Stimulated activated CD8-positive, alpha-beta memory T cell treated with anti-CD3 and anti-CD28 coated beads, Interleukin-15, amount 100 ng/mL, for 1 hour (primary cell): ENCODE results near the gene LRRC71.
A peak's percentile ranks its signal among the peaks of the same experiment; 100 is the strongest.

Experiments
- DNase-seq: peaks from one replicate; pipeline ENCODE4 v3.0.0-alpha.2; 2020; ENCODE audit warnings: low read depth

Gene LRRC71

GRCh38 chr1:156927215-156928042, 7.0 kb downstream of the LRRC71 start:
- DNase-seq: peak; percentile 24

GRCh38 chr1:156928043-156928602, 7.7 kb downstream of the LRRC71 start:
- DNase-seq: no peak

GRCh38 chr1:156929596-156930238, 9.3 kb downstream of the LRRC71 start:
- DNase-seq: no peak

- DNase-seq: no peak
Observed at GRCh38 chr1:156930483-156930882, 10.1 kb downstream of the LRRC71 start.

GRCh38 chr1:156931211-156931952, 10.9 kb downstream of the LRRC71 start:
- no peak for DNase-seq

GRCh38 chr1:156931974-156932710, 11.7 kb downstream of the LRRC71 start:
- no peak for DNase-seq

GRCh38 chr1:156933136-156933535, 12.7 kb downstream of the LRRC71 start:
- no peak for DNase-seq

GRCh38 chr1:156935505-156936128, 15.2 kb downstream of the LRRC71 start:
- no peak for DNase-seq

GRCh38 chr1:156936191-156936590, 15.8 kb downstream of the LRRC71 start:
- DNase-seq: no peak

GRCh38 chr1:156936721-156937220, 16.3 kb downstream of the LRRC71 start:
- DNase-seq: no peak

- no peak for DNase-seq
Observed at GRCh38 chr1:156937883-156938282, 17.5 kb downstream of the LRRC71 start.

- no peak for DNase-seq
Observed at GRCh38 chr1:156938813-156939212, 18.4 kb downstream of the LRRC71 start.

GRCh38 chr1:156939786-156940334, 19.4 kb downstream of the LRRC71 start:
- DNase-seq: no peak

GRCh38 chr1:156941675-156942074, 21.2 kb downstream of the LRRC71 start:
- no peak for DNase-seq

GRCh38 chr1:156942176-156942575, 21.7 kb downstream of the LRRC71 start:
- DNase-seq: no peak

GRCh38 chr1:156942576-156942975, 22.1 kb downstream of the LRRC71 start:
- no peak for DNase-seq

GRCh38 chr1:156943756-156944155, 23.3 kb downstream of the LRRC71 start:
- no peak for DNase-seq

GRCh38 chr1:156944268-156944667, 23.8 kb downstream of the LRRC71 start:
- no peak for DNase-seq

GRCh38 chr1:156944848-156945247, 24.4 kb downstream of the LRRC71 start:
- no peak for DNase-seq

GRCh38 chr1:156945881-156946661, 25.6 kb downstream of the LRRC71 start:
- no peak for DNase-seq
